Omental fat pad (tissue), 4 donors: ENCODE results near the gene SLC19A1. TPM values are rescaled to one million over a fixed set of nuclear protein-coding genes. Genes with fewer than 3 reads are reported as not detected.

Experiments
- ATAC-seq: fragments of 150-250 bp; one replicate; pipeline ENCODE4 v1.9.1; 2016; ENCODE audit warnings: mild to moderate bottlenecking, moderate library complexity; ENCODE audit not compliant: low FRiP score
- DNase-seq: peaks from one replicate; pipeline ENCODE4 v3.0.0-alpha.2; 2019; ENCODE audit warnings: low spot score
- CTCF ChIP-seq, 3 donors: fragments of 450-650 bp; IDR thresholded peaks; one replicate each; pipeline ENCODE4 v1.5.1; 2016 to 2017; ENCODE audit warnings: antibody characterized with exemption in 3 of 3, mild to moderate bottlenecking in 3 of 3, moderate library complexity in 2 of 3
- total RNA-seq, 4 donors: library from RNA; depleted of rRNA; stranded (reverse); fragments of >200 nt; gene quantifications; one replicate each; pipeline ENCODE4 v1.1.0, GENCODE V29; 2016

Gene SLC19A1
- total RNA-seq, 4 donors from 2014 or later: 5.8 to 18.6 (median 14.6) TPM

DNA sequence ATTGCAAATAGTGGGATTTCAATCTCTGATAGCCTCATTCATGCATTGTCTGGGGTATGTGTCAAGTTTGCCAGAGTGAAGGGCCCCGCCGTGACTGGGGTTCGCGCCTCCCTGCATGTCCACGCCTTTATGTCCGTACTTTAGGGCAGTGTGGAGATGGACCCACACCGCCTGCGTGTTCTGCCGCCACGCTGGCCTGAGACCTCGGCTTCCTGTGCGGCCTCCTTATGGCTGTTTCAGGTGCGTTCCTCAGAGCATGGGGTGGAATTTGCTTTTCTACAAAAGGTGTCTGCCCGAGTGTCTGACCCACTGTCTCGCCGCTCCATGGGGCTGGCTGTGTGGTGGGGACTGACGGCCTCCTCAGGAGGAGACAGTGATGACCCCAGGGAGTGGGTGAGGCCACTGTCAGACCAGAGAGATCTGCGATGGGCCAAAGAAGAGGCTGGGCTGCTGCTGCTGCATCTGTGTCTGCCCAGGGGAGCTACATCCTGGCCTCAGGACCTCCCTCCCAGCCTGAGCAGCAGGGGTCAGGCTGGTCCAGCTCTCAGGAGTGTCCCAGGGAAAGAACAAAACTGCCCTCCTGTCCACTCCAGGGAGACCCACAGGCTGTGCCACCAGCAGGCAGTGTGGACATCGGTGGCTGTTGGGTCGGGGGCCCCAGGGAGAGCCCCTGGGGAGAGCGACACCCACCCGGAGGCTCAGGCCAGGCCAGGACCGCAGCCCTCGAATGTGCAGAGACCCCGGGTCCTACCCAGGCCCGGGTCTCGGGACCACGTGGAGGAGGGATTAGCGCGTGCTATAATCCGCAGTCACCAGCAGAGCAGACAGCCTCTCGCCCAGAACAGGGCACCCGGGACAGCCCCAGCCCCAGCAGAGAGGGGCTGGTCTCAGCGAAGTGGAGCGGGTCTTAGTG lies 9.8 kb upstream of the SLC19A1 start:
- TF ChIP-seq CTCF (IDR thresholded peaks at IDR 0.05): no peak

DNA sequence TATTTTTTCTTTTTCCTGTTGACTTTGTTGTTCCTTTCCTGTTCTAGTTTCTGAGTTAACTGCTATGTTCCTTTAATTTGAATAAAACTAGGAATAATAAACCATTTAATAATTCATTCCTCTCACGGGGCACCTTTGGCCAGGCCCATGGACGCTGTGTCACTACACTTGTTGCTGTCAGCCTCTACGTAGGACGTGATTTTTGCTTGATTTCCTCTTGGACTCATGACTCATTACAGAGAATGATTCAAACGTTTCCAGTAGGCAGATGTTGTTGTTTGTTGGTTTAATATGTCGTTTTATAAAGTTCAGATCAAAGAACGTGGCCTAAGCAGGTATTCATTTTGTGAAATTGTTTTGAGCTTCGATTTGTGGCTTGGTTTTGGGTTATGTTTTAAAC lies 9.1 kb upstream of the SLC19A1 start:
- TF ChIP-seq CTCF (IDR thresholded peaks at IDR 0.05): no peak
- DNase-seq: no peak

More for the DNA sequence above, 9.8 kb upstream of the SLC19A1 start:
- ATAC-seq: no peak
- no peak for DNase-seq

GRCh38 chr21:45550522-45551210 lies 8.4 kb upstream of the SLC19A1 start:
- ATAC-seq (no peak), DNase-seq (no peak)
- no peak for TF ChIP-seq CTCF (IDR thresholded peaks at IDR 0.05)

More for the DNA sequence above, 9.1 kb upstream of the SLC19A1 start:
- ATAC-seq: no peak

DNA sequence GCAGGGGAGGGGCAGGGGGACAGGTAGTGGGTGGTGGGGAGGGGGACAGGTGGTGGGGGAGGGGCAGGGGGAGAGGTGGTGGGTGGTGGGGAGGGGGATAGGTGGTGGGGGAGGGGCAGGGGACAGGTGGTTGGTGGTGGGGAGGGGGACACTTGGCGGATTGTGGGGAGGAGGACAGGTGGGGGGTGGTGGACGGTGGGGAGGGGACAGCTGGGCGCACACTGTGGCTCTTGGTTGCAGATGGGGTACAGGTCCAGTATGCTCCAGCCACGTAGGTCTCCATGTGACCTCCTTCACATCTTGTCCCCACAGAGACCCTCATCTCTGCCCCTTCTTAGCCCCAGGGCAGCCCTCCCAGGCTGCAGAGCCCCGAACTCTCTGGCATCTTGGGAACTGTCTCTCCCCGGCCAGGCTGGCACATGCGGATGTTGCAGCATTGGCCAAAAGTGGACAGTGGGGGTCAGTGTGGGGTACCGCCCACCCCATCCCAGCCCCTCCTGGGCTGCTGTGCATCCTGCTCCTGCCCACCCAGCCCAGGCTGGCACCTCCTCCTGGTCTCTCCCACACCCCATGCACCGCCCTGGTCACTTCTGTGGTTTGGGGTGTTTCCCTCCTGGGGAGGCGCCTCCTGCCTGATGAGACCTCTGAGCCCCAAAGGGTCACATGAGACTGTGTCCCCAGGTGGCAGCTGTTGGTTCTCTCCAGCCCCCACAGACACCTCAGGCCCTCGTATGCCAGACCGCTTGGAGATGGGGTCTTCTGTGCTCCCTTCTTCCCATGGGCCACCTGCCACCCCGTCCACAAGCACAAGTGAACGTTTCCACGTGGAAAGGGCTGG lies 7.6 kb upstream of the SLC19A1 start:
- DNase-seq (no peak), ATAC-seq (no peak)
- TF ChIP-seq CTCF (IDR thresholded peaks at IDR 0.05): no peak

GRCh38 chr21:45548711-45549491 lies 6.7 kb upstream of the SLC19A1 start:
- ATAC-seq (no peak), DNase-seq (no peak)
- TF ChIP-seq CTCF (IDR thresholded peaks at IDR 0.05): no peak

- ATAC-seq (no peak), DNase-seq (no peak)
- TF ChIP-seq CTCF (IDR thresholded peaks at IDR 0.05): no peak
Measured at GRCh38 chr21:45547545-45547900, 5.3 kb upstream of the SLC19A1 start.
